HepG2 (cell line): ENCODE data around the gene ZDHHC14. TPM values are rescaled to one million over a fixed set of nuclear protein-coding genes. Genes with fewer than 3 reads are reported as not detected.

Experiments used
- ATF5 ChIP-seq: sonication (generic); formaldehyde crosslinking; IDR thresholded peaks from 2 replicates; pipeline ENCODE4 v1.4.0; 2020; ENCODE audit warnings: mild to moderate bottlenecking, low read depth, missing genetic modification reagents
- CTCF ChIP-seq: sonication (generic); formaldehyde crosslinking; IDR thresholded peaks from 2 replicates; pipeline ENCODE4 v1.5.0; 2020; ENCODE audit warnings: mild to moderate bottlenecking, missing genetic modification reagents, moderate library complexity
- DMAP1 ChIP-seq: IDR thresholded peaks from 2 replicates; pipeline ENCODE4 v1.6.1; 2016
- GMEB1 ChIP-seq: sonication (generic); formaldehyde crosslinking; IDR thresholded peaks from 2 replicates; pipeline ENCODE4 v1.5.1; 2020; ENCODE audit warnings: missing genetic modification reagents, mild to moderate bottlenecking, borderline replicate concordance
- HDAC2 ChIP-seq: sonication (generic); formaldehyde crosslinking; IDR thresholded peaks from 2 replicates; pipeline ENCODE4 v1.4.0; 2020; ENCODE audit warnings: missing genetic modification reagents
- HMGA1 ChIP-seq: sonication (generic); formaldehyde crosslinking; conservative IDR thresholded peaks from 2 replicates; pipeline ENCODE4 v1.4.0; 2020; ENCODE audit warnings: missing genetic modification reagents
- HNF4A ChIP-seq: sonication (generic); formaldehyde crosslinking; IDR thresholded peaks from 2 replicates; pipeline ENCODE4 v1.4.0; 2020; ENCODE audit warnings: missing genetic modification reagents
- KAT7 ChIP-seq: IDR thresholded peaks from 2 replicates; pipeline ENCODE4 v1.6.1; 2018; ENCODE audit warnings: borderline replicate concordance, missing compliant biosample characterization
- KAT8 ChIP-seq: IDR thresholded peaks from 2 replicates; pipeline ENCODE4 v1.6.1; 2016; ENCODE audit warnings: missing genetic modification reagents, missing compliant biosample characterization
- NR2C2 ChIP-seq: sonication (generic); formaldehyde crosslinking; IDR thresholded peaks from 2 replicates; pipeline ENCODE4 v1.4.0; 2020; ENCODE audit warnings: missing genetic modification reagents, mild to moderate bottlenecking, moderate library complexity, borderline replicate concordance
- NR2F1 ChIP-seq, 2 experiments: fragments of 450-650 bp in 1 of 2; formaldehyde crosslinking in 1 of 2; IDR thresholded peaks; 2 replicates each; pipeline versions ENCODE4 v1.5.0 to v1.6.1; 2016 to 2020; ENCODE audit warnings: mild to moderate bottlenecking in 1 of 2, missing compliant biosample characterization in 1 of 2, missing genetic modification reagents in 1 of 2, moderate library complexity in 1 of 2
- NR3C1 ChIP-seq: sonication (generic); formaldehyde crosslinking; IDR thresholded peaks from 2 replicates; pipeline ENCODE4 v1.4.0; 2020; ENCODE audit warnings: missing genetic modification reagents
- PCBP2 ChIP-seq: fragments of 200-400 bp; formaldehyde crosslinking; optimal IDR thresholded peaks from 2 replicates; pipeline ENCODE3; 2018; ENCODE audit warnings: low read length, low read depth; ENCODE audit not compliant: poor library complexity, severe bottlenecking
- REXO4 ChIP-seq: sonication (generic); formaldehyde crosslinking; IDR thresholded peaks from 2 replicates; pipeline ENCODE4 v1.8.0; 2022; ENCODE audit warnings: missing genetic modification reagents, mild to moderate bottlenecking, borderline replicate concordance
- SOX6 ChIP-seq, 2 experiments: fragments of 450-650 bp in 1 of 2; sonication (generic) in 1 of 2; formaldehyde crosslinking in 1 of 2; IDR thresholded peaks; 2 replicates each; pipeline versions ENCODE4 v1.4.0 to v1.6.1; 2017 to 2020; ENCODE audit warnings: antibody characterized with exemption in 1 of 2, mild to moderate bottlenecking in 1 of 2, missing genetic modification reagents in 1 of 2
- THRA ChIP-seq: sonication (generic); formaldehyde crosslinking; IDR thresholded peaks from 2 replicates; pipeline ENCODE4 v1.4.0; 2020; ENCODE audit warnings: missing genetic modification reagents, borderline replicate concordance
- U2AF2 ChIP-seq: fragments of 200-400 bp; formaldehyde crosslinking; IDR thresholded peaks from 2 replicates; pipeline ENCODE4 v1.6.1; 2017; ENCODE audit warnings: low read depth, mild to moderate bottlenecking, low read length
- ZNF138 ChIP-seq: sonication (generic); formaldehyde crosslinking; IDR thresholded peaks from 2 replicates; pipeline ENCODE4 v1.5.0; 2020; ENCODE audit warnings: mild to moderate bottlenecking, low read depth, missing genetic modification reagents
- ZNF331 ChIP-seq: sonication (generic); formaldehyde crosslinking; IDR thresholded peaks from 2 replicates; pipeline ENCODE4 v1.4.0; 2020; ENCODE audit warnings: missing genetic modification reagents
- ZNF567 ChIP-seq: sonication (generic); formaldehyde crosslinking; IDR thresholded peaks from 2 replicates; pipeline ENCODE4 v1.8.1; 2023; ENCODE audit warnings: mild to moderate bottlenecking, missing genetic modification reagents, borderline replicate concordance
- ZNF670 ChIP-seq: sonication (generic); formaldehyde crosslinking; IDR thresholded peaks from 2 replicates; pipeline ENCODE4 v1.8.0; 2022; ENCODE audit warnings: mild to moderate bottlenecking, missing genetic modification reagents, borderline replicate concordance
- ZNF720 ChIP-seq: sonication (generic); formaldehyde crosslinking; IDR thresholded peaks from 2 replicates; pipeline ENCODE4 v1.4.0; 2020; ENCODE audit warnings: missing genetic modification reagents
- ZNF883 ChIP-seq: sonication (generic); formaldehyde crosslinking; IDR thresholded peaks from 2 replicates; pipeline ENCODE4 v1.5.1; 2020; ENCODE audit warnings: mild to moderate bottlenecking, missing genetic modification reagents; ENCODE audit errors: not compliant biosample characterization
- polyA plus RNA-seq, 8 experiments: library from polyadenylated mRNA; depleted of rRNA in 3 of 8; stranded (reverse) in 7 of 8; unstranded in 1 of 8; fragments of >200 nt; fragmentation: Illumina TruSeq in 4 of 8; extraction: Trizol in 4 of 8; gene quantifications; 2 replicates each; pipeline versions ENCODE4 v1.2.1 to v1.2.3, GENCODE V29; 2011 to 2016; ENCODE audit warnings: low read depth in 4 of 8, missing spikeins in 1 of 8, mixed read lengths in 1 of 8; ENCODE audit not compliant: insufficient read depth in 1 of 8
- total RNA-seq, 5 experiments: library from RNA; depleted of rRNA; stranded (reverse); fragments of >200 nt; fragmentation: Illumina TruSeq; extraction: Trizol; gene quantifications; 2 replicates each; pipeline ENCODE4 v1.2.3, GENCODE V29; 2016; ENCODE audit warnings: low read depth in 1 of 5

Gene ZDHHC14
- total and polyA plus RNA-seq, 2 of the 13 experiments (the other 11 are each of a cell fraction or from before 2014, with no cell fraction given) = 3.7 to 9.5 TPM

- TF ChIP-seq DMAP1 (0 out of 2 replicates have a peak, but pooled peaks have one; percentile 37), PCBP2 (no peak), NR3C1 (CRISPR knock-in tag) (no peak), U2AF2 (no peak), ZNF883 (no peak), SOX6 (IDR thresholded peaks at IDR 0.05) (no peak), SOX6 (CRISPR knock-in tag; IDR thresholded peaks at IDR 0.05) (peak; percentile 94), HNF4A (CRISPR knock-in tag) (peak; percentile 77), HMGA1 (no peak), ZNF331 (CRISPR knock-in tag) (peak; percentile 70), HDAC2 (CRISPR knock-in tag) (peak; percentile 81), REXO4 (CRISPR knock-in tag) (0 out of 2 replicates have a peak, but pooled peaks have one; percentile 1), ZNF138 (CRISPR knock-in tag) (no peak), NR2C2 (CRISPR knock-in tag) (no peak), NR2F1 (CRISPR knock-in tag; IDR thresholded peaks at IDR 0.05) (no peak), ZNF720 (CRISPR knock-in tag) (no peak), ZNF670 (CRISPR knock-in tag) (peak; percentile 67; the same call in 1 of the 2 replicates), ZNF567 (CRISPR knock-in tag) (peak; percentile 74; the same call in 1 of the 2 replicates), KAT7 (0 out of 2 replicates have a peak, but pooled peaks have one; percentile 19), ATF5 (CRISPR knock-in tag) (no peak), KAT8 (peak; percentile 63), CTCF (no peak), GMEB1 (CRISPR knock-in tag) (no peak), THRA (peak; percentile 85; the same call in 1 of the 2 replicates)
Observed at GRCh38 chr6:157513004-157513603, 132.1 kb downstream of the ZDHHC14 start (continued).
